NCI-H82 treated with DMSO at 0.1 percent for 48 hours (cell line): Measurements from ENCODE around the gene KRT84.

Experiments used
- DNase-seq: peaks from one replicate; lab custom pipeline; 2025; ENCODE audit not compliant: unreplicated experiment; lab: John Stamatoyannopoulos, UW

KRT84 gene

GRCh38 chr12:52361553-52361952, 23.9 kb downstream of the KRT84 start:
- no peak for DNase-seq

DNA sequence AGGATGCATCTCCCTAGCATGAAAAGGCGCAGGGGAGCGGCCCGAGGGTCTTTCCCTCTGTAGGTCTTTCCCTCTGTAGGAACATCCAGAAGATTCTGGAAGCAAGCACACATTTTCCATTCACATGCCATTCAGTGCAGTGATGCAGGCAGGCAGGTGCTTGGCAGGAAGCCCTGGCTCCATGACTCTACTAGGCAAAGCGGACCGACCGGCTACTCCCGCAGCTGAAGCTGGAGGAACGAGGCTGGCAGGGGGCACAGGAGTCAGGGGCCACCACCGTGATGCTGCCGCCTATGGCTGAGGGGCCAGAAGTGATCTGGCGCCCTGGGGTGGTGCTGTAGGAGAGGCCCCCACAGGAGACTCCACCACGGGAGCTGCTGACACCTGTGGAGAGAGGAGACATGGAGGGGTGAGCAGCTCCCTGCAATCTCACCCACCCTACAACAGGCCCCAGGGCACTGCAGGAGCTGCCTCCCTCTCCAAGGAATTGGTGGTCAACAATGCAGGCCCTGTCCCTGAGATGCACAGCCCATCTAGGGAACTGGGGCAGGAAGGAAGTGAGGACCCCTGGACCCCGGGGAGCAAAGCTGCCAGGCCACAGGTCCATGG, 24.7 kb downstream of the KRT84 start:
- no peak for DNase-seq

- no peak for DNase-seq
Measured at GRCh38 chr12:52360106-52360662, 25.3 kb downstream of the KRT84 start.

GRCh38 chr12:52359621-52360061, 25.8 kb downstream of the KRT84 start:
- no peak for DNase-seq

GRCh38 chr12:52358575-52359350, 26.7 kb downstream of the KRT84 start:
- no peak for DNase-seq

- DNase-seq = no peak
Measured at GRCh38 chr12:52356762-52357580, 28.5 kb downstream of the KRT84 start.

DNA sequence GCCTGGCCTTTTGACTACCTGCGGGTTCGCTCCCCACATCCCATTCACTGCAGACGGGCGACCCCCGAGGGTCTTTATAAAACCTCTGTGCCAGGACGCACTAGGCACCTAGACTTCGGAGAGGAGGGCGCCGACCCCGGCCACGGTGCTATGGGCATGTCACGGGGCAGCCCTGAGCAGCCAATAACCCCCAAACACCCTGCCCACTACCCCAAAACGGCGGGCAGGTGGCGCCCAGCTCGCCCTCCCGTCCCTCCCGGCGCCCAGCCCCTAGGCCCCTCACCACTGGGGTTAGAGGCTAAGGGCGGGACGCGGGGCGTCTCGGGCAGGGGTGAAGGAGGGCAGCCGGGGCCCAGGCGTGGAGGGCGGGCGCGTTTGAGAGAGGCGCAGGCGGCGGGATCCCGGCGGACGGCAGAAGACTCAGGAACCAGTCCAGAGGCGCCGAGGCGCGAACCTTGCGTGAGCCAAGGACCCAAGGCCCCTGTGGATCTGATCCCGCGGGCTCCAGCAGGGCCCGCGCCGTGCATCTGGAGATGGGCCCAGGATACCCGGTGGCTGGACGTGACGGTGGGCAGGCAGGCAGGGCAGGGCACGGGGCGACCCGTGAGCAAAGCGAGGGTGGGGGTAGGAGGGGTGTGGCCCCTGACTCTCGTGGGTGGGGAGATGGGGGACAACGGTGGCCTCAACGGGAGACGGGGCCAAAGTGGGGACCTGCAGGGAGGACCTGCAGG, 29.3 kb downstream of the KRT84 start:
- DNase-seq = no peak

DNA sequence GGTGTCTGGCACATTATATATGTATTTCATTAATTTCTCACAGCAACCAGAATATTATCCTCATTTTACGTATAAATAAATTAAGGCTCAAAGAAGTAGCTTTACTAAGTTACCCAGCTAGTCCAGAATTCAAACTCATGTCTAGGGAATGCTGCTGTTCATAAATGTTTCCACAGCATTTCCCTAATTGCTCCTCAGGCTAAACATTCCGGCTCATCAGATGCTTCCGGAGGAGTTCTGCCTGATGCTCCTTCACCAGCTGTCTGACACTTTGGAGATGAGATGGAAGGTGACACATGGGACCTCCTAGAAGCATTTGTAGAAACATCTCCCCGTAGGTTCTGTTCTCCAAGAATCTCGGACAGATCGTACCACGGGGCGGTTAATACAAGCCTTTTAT, 30.3 kb downstream of the KRT84 start:
- no peak for DNase-seq

DNA sequence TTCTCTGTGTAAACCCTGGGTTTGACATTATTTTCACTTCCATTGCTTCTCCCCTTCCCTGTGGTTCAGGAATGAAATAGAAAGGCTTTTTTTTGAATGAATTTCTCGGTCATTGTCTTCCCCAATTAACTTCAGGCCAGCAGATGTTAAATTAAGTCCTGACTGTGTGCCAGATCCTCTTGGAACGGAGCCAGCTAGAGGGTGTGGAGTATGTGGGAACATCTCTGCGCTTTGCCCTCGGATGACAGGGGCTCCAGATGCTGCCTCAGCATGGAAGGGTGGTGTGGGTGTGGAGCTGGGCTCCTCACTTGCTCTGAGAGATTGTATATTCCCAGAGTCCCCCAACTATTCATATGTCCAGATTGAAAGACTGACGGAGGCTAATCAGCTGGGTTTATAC, 31.3 kb downstream of the KRT84 start:
- DNase-seq = peak; percentile 81

DNA sequence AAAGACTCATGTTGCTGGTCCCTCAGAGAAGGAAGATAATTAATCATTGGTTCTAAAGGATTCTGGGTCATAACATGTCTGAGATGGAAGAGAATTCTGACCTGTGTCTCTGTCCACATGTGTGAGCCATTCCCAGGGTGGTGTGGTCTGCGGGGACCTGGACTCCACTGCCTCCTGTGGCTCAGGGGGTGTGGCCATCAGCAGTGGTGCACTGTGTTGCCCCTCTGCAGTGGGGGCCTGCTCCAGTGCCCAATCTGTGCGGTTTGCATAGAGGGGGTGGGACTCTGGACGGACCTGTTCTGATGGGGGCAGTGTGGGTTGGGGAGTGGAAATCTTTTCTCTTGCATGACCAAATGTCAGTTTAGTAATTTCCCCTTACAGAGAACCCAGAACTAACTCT, 31.7 kb downstream of the KRT84 start:
- DNase-seq = no peak

DNA sequence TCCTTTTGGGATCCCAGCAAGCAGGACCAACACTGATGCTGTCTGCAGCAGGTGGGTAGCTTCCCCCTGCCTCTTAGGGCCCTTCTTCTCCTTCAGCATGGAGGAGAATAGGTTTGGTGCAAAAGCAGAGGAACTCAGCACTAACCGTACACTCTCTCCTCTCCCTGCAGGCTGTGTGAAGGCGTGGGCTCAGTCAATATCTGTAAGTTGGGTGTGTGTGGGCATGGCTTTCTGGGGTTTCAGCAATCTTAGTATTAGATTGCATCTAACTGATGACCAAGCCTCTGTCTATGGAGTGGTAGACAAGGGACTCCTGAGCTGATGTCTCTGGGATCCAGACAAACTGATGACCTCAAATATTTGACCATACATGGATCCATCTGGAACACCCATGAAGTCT, 32.5 kb downstream of the KRT84 start:
- no peak for DNase-seq

GRCh38 chr12:52351196-52352059, 34.0 kb downstream of the KRT84 start:
- peak; percentile 68 for DNase-seq

DNA sequence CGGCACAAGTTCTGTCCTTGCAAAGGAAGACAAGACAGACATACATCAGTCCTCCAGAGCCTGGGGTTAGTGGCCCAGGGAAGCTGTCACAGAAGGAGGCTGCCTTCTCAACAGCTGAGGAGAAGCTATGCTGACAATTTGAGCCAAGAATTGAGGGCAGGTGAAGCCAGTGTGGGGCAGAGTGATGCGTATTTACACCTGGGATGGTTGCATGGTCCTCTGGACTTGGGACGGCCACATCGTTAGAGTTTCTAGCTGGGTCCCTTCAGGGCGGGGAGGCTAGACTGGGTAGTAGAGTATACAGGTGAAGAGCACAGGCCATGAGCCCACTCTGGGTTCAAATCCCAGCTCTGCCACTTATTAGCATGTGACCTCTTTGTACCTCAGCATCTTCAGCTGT, 34.7 kb downstream of the KRT84 start:
- DNase-seq = no peak

GRCh38 chr12:52350021-52350620, 35.3 kb downstream of the KRT84 start:
- no peak for DNase-seq

DNA sequence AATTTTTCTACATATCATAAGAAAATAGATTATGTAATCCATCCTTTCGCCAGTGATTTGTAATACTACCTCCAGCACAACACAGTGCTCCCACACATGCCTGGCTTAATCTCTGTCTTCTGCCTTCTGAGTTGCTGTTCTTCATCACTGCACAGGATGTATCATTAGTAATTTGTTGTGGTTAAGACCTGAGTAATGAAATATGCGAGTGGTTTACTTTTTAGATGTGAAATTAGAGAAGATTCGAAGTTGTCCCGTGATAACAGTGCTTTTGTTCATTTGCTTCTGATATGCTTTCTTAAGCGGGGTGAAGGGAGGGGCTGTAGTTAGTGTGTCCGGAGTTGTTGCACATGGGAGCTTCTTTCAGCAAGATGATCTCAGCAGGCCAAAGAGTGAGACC, 36.3 kb downstream of the KRT84 start:
- peak; percentile 38 for DNase-seq

GRCh38 chr12:52347551-52348510, 37.6 kb downstream of the KRT84 start:
- DNase-seq = peak; percentile 95

- no peak for DNase-seq
Measured at GRCh38 chr12:52347016-52347415, 38.4 kb downstream of the KRT84 start.

GRCh38 chr12:52346593-52346992, 38.9 kb downstream of the KRT84 start:
- no peak for DNase-seq
